KMS-11 (cell line): ENCODE results near the gene CSK.

Source experiments
- H2AFZ ChIP-seq: fragments of 200-600 bp; sonication (generic); 2 replicates; pipeline ENCODE4 v1.6.1; 2016; ENCODE audit warnings: antibody characterized with exemption, mixed run types, low read depth
- H3K27ac ChIP-seq: fragments of 200-600 bp; sonication (generic); 2 replicates; pipeline ENCODE4 v1.6.1; 2016; ENCODE audit warnings: mild to moderate bottlenecking, mixed run types
- H3K27me3 ChIP-seq: fragments of 200-600 bp; sonication (generic); 2 replicates; pipeline ENCODE4 v1.6.1; 2017; ENCODE audit warnings: mild to moderate bottlenecking, low read depth, mixed run types, moderate library complexity; ENCODE audit not compliant: insufficient read depth
- H3K36me3 ChIP-seq: fragments of 200-600 bp; sonication (generic); 2 replicates; pipeline ENCODE4 v1.6.1; 2017; ENCODE audit warnings: mild to moderate bottlenecking, mixed run types; ENCODE audit not compliant: insufficient read depth
- H3K4me1 ChIP-seq: fragments of 200-600 bp; sonication (generic); 2 replicates; pipeline ENCODE4 v1.6.1; 2016; ENCODE audit warnings: mild to moderate bottlenecking, low read depth, mixed run types; ENCODE audit not compliant: poor library complexity, severe bottlenecking
- H3K4me2 ChIP-seq: fragments of 200-600 bp; sonication (generic); 2 replicates; pipeline ENCODE4 v1.7.0; 2016; ENCODE audit warnings: mild to moderate bottlenecking, mixed run types
- H3K4me3 ChIP-seq: fragments of 200-600 bp; sonication (generic); IDR thresholded peaks from 2 replicates; pipeline ENCODE4 v1.6.1; 2017; ENCODE audit warnings: low read depth, low read length, mixed read lengths; ENCODE audit not compliant: insufficient read depth
- H3K79me2 ChIP-seq: fragments of 200-600 bp; sonication (generic); 2 replicates; pipeline ENCODE4 v1.6.1; 2016; ENCODE audit warnings: low read depth, mixed run types; ENCODE audit not compliant: insufficient read depth
- H3K9ac ChIP-seq: fragments of 200-600 bp; sonication (generic); 2 replicates; pipeline ENCODE4 v1.6.1; 2016; ENCODE audit warnings: mild to moderate bottlenecking, mixed run types
- H4K20me1 ChIP-seq: fragments of 200-600 bp; sonication (generic); 2 replicates; pipeline ENCODE4 v1.6.1; 2016; ENCODE audit warnings: mild to moderate bottlenecking, mixed run types; ENCODE audit not compliant: insufficient read depth
- CTCF ChIP-seq: fragments of 200-600 bp; sonication (generic); conservative IDR thresholded peaks from 2 replicates; pipeline ENCODE4 v1.6.1; 2017; ENCODE audit warnings: low read depth, mild to moderate bottlenecking, antibody characterized with exemption, low read length, moderate library complexity, mixed read lengths

CSK gene

DNA sequence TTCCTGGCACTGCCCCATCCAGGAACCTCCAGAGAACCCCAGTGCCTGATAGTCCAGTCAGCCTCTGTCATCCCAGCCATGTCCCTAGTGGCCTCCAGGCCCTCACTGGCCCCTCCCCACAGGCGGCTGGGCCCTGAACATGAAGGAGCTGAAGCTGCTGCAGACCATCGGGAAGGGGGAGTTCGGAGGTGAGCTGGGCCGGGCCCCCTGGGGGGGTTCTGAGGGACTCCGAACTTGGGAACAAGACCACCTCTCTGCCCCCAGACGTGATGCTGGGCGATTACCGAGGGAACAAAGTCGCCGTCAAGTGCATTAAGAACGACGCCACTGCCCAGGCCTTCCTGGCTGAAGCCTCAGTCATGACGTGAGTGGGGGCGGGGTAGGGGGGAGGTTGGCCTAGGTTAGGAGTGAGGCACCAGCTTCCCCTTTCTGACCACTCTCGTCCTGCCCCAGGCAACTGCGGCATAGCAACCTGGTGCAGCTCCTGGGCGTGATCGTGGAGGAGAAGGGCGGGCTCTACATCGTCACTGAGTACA lies 18.7 kb downstream of the CSK start:
- Histone ChIP-seq H3K4me2 (no peak overlapping the region), H3K79me2 (peaks cover 23% of the 10 kb centered on the region; the same call in 1 of the 2 replicates), H3K9ac (no peak overlapping the region), H3K36me3 (no peaks in the 10 kb centered on the region), H3K27ac (no peak overlapping the region), H4K20me1 (no peaks in the 10 kb centered on the region), H2AFZ (no peak overlapping the region), H3K27me3 (no peaks in the 10 kb centered on the region), H3K4me1 (peaks cover 31% of the 10 kb centered on the region), H3K4me3 (no peak overlapping the region)
- no peak for TF ChIP-seq CTCF

DNA sequence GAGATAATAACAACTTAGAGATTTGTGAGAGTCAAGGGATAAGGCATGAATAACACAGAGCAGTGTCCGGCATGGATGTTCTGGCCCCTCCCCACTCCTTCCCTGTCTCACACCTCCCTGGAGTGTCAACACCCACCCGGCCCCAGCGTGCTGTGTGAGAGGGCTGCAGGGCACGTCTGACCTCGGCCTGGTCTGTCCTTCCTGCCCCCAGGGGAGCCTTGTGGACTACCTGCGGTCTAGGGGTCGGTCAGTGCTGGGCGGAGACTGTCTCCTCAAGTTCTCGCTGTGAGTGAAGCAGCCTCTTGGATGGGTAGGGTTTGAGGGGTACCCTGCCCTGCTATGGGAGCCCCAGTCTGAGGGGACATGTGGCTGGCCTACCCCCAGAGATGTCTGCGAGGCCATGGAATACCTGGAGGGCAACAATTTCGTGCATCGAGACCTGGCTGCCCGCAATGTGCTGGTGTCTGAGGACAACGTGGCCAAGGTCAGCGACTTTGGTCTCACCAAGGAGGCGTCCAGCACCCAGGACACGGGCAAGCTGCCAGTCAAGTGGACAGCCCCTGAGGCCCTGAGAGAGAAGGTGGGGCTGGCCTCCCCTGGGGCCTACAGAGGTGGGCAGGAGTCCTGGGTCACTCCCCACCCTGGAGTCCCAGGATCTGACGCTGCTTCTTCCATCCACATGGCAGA lies 19.6 kb downstream of the CSK start:
- no peaks in the 10 kb centered on the region for H3K36me3 ChIP-seq
- no peak overlapping the region for H3K4me3 ChIP-seq
- no peak overlapping the region for H3K27ac ChIP-seq
- H2AFZ ChIP-seq = no peak overlapping the region
- H3K79me2 ChIP-seq = peaks cover 15% of the 10 kb centered on the region; the same call in 1 of the 2 replicates
- TF ChIP-seq CTCF = no peak
- H3K4me2 ChIP-seq = no peak overlapping the region
- no peaks in the 10 kb centered on the region for H3K27me3 ChIP-seq
- H4K20me1 ChIP-seq = no peaks in the 10 kb centered on the region
- no peak overlapping the region for H3K9ac ChIP-seq
- H3K4me1 ChIP-seq = peaks cover 30% of the 10 kb centered on the region

DNA sequence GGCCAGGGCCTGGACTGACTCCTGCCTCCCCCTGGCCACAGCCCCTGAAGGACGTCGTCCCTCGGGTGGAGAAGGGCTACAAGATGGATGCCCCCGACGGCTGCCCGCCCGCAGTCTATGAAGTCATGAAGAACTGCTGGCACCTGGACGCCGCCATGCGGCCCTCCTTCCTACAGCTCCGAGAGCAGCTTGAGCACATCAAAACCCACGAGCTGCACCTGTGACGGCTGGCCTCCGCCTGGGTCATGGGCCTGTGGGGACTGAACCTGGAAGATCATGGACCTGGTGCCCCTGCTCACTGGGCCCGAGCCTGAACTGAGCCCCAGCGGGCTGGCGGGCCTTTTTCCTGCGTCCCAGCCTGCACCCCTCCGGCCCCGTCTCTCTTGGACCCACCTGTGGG lies 20.4 kb downstream of the CSK start:
- TF ChIP-seq CTCF = no peak
- no peaks in the 10 kb centered on the region for H4K20me1 ChIP-seq
- H3K9ac ChIP-seq = no peak overlapping the region
- no peak overlapping the region for H3K4me3 ChIP-seq
- H3K79me2 ChIP-seq = peaks cover 7% of the 10 kb centered on the region; the same call in 1 of the 2 replicates
- no peaks in the 10 kb centered on the region for H3K36me3 ChIP-seq
- H3K4me1 ChIP-seq = peaks cover 30% of the 10 kb centered on the region
- H3K27me3 ChIP-seq = no peaks in the 10 kb centered on the region
- no peak overlapping the region for H3K27ac ChIP-seq
- H2AFZ ChIP-seq = no peak overlapping the region
- no peak overlapping the region for H3K4me2 ChIP-seq

DNA sequence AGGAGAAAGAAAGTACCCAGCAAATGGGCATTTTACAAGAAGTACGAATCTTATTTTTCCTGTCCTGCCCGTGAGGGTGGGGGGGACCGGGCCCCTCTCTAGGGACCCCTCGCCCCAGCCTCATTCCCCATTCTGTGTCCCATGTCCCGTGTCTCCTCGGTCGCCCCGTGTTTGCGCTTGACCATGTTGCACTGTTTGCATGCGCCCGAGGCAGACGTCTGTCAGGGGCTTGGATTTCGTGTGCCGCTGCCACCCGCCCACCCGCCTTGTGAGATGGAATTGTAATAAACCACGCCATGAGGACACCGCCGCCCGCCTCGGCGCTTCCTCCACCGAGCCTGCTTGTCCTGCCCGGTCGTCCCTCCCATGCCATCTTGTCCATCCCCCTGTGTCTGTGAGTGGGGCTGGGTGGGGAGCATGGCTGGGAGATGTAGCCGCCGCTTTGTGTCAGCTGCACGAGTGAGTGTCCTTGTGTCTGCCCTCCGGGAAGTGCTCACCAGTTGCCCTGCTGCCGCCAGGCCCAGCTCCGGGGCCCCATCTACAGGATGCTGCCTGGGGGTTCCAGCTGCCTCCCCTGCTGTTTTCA lies 21.1 kb downstream of the CSK start:
- no peak overlapping the region for H2AFZ ChIP-seq
- no peak overlapping the region for H3K9ac ChIP-seq
- H4K20me1 ChIP-seq = no peaks in the 10 kb centered on the region
- no peaks in the 10 kb centered on the region for H3K27me3 ChIP-seq
- no peak for TF ChIP-seq CTCF
- no peak overlapping the region for H3K27ac ChIP-seq
- no peaks in the 10 kb centered on the region for H3K36me3 ChIP-seq
- peaks cover under 1% of the 10 kb centered on the region; the same call in 1 of the 2 replicates for H3K79me2 ChIP-seq
- no peak overlapping the region for H3K4me3 ChIP-seq
- peaks cover 26% of the 10 kb centered on the region for H3K4me1 ChIP-seq
- H3K4me2 ChIP-seq = no peak overlapping the region
